RKO (cell line): ENCODE results near the gene BRAF.
"Not testable (repeated sequence)": the region's sequence is repeated elsewhere in the genome, so short reads cannot be mapped to it uniquely, and the experiment has no call there.

Source experiments
- DNase-seq: peaks from one replicate; pipeline ENCODE4 v3.0.0-alpha.2; 2016; ENCODE audit warnings: low spot score

Gene BRAF

DNA sequence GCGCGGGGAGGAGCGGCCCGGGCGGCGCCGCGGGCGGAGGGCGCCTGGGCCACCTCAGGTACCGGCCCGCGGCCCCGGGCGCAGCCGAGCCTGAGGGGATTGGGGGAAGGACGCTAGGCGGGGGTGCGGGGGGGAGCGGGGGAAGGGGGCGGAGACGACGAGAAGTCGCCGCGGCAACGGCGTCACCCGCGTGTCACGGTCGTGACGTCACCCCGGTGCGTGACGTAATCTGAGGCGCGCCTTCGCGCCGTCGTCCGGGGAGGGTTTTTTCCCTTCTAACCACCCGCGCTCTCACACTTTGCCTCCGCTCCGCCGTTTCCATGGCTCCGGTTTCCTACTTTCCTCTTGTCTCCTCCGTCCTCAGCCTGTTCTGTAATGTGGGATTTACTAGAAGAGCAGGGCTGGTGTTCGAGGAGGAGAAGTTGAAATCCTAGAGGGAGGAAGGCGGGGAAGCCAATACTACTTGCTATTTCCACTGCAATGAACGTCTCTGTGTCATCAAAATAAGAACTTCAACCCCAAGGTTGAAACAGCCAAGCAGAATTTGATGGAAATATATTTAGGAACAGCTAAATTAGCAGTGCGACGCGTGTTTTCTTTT, at the start of gene BRAF:
TSS of gene BRAF (minus strand) at position 109 of the 601 bp plus-strand sequence. CDS start 226 bp downstream, outside the sequence.
- peak; percentile 92 for DNase-seq

DNA sequence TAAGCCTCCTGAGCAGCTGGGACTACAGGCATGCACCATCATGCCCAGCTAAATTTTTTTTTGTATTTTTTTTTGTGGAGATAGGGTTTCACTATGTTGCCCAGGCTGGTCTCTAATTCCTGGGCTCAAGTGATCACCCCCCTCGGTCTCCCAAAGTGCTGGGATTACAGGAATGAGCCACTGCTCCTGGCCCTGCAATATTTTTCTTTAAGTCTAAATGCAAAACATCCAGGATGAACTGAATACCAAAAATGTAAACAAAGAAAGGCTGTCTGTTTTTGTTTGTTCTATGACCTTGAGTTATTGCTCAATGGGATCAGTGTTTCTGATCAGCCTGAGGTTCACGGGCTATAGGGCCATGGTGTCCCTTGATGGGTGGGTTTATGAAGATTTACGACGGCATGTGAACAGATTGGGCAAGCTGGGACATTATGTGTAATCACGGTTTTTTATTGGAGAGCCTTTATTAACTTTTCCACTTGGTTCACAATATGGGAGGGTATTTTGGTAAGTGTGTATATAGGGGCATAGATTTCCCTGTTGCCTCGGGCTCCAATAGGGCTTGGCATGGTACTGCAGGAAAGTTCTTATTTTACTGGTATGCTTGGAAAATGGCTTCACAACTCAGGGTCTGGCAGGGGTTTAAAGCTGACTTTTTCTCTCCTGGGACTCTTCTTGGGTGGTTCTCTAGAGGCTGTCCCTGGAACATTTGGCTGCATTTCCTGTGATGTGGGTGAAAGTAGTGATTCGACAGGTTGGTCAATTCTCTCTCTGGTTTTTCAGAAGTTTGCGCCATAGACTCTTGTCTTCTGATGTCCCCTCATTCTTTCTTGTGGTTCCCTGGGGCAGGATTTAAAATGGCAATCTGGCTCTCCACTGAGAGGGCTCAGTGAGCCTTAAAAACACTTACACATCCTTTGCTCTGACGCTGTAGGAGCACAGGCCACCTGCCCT, 48.4 kb upstream of the BRAF start:
- DNase-seq: no peak

DNA sequence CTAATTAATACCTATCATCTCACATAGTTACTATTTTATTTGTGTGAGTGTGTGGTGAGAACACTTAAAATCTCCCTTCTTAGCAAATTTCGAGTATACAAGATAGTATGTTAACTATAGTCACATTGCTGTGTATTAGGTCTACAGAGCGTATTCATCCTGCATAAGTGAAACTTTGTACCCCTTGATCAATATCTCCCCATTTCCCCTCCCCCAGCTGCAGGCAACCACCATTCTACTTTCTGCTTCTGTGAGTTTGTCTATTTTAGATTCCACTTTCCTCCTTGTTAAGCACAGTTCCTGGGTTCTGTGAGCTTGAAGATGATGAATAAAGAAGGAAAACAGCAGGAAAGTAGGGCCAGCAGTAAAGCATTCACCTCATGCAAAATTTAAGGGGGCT, 47.6 kb upstream of the BRAF start:
- DNase-seq: no peak

DNA sequence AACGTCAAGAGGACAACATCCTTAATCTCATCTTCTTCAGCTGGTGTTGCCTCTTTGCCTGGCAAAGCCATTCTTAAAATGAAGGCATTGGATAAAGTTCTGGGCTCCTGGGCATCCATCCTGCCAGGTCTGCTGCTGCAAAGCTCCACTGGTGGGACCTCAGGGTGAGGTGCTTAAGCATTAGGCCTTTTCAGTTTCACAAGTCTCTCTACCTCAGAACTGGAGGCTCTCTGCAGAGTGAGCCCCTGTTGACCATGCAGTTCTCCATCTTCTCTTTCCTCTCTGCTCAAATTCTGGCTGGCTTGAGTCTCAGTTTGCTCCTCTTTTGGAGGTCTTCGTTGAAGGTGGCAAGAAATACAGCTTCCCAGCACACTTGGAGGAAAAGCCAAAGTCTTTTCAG, 42.7 kb upstream of the BRAF start:
- DNase-seq: no peak

DNA sequence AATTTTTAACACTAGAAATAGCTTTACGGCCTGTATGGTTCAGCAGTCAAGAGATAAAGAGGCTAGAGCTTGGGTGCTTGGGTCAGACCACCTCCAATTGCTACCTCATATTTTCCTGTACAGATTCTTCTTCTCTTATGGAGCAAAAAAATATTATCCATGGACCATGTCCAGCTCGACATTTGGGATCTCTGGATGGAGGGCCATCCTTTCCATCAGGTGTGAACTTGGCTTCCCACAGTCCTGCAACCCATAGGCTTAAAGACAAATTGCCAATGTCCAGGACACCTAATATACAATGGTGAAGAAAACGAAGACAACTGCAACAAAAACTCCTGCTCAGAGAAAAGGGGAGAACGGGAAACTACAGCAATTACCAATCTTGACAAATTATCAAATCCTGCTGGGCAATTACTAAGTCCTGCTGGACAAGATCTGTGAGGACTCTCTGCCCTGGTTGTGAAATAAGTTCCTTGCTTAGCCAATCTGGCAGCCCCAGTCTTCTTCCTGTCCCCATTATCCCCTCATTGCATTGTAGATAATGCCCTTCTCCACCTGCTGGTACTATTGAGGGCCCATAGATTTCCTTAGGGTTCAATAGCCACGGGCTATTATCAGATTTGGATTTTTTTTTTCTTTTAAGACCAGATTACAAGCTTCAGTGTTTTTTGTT, 42.0 kb upstream of the BRAF start:
- no peak for DNase-seq

DNA sequence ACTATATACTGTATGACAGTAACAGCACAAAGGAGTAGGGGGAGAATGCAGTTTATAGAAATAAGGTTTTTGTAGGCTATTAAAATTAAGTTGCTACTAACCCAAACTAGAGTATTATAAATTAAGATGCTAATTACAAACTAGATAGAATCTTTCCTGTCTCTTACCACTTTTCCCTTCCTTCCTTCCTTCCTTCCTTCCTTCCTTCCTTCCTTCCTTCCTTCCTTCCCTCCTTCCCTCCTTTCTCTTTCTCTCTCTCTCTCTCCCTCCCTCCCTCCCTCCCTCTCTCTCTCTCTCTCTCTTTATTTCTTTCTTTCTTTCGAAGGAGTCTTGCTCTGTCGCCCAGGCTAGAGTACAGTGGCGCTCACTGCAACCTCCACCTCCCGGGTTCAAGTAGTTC, 36.4 kb upstream of the BRAF start:
- DNase-seq: no peak

GRCh38 chr7:140956997-140957396, 32.3 kb upstream of the BRAF start:
- DNase-seq: not testable (repeated sequence)

- no peak for DNase-seq
Observed at GRCh38 chr7:140945940-140946339, 21.2 kb upstream of the BRAF start.

DNA sequence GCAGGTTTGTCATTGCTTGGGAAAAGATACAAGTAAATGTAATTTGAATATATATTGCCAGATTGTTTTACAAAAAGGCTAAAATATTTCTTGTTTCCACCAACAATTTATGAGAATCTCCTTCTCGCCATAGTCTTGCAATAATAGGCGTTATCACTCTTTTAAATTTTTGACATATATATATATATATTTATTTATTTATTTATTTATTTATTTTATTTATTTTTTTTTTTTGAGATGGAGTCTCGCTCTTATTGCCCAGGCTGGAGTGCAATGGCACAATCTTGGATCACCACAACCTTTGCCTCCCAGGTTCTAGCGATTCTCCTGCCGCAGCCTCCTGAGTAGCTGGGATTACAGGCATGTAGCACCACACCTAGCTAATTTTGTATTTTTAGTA, 17.5 kb upstream of the BRAF start:
- DNase-seq: not testable (repeated sequence)

DNA sequence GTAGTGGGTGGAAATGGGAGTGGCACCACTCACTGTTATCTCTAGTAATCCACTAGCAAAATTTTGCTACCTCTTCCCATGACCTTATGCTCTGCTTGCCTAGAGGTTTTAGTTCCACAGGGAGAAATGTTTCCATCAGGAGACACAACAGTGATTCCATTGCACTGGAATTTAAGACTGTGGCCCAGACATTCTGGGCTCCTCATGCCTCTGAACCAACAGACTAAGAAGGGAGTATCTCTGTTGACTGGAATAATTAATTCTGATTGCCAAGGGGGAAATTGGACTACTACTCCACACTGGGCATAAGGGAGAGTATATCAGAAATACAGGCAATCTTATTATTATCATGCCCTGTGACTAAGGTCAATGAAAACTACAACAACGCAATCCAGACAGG, 16.2 kb upstream of the BRAF start:
- DNase-seq: no peak

GRCh38 chr7:140937702-140938264, 13.1 kb upstream of the BRAF start:
- no peak for DNase-seq

DNA sequence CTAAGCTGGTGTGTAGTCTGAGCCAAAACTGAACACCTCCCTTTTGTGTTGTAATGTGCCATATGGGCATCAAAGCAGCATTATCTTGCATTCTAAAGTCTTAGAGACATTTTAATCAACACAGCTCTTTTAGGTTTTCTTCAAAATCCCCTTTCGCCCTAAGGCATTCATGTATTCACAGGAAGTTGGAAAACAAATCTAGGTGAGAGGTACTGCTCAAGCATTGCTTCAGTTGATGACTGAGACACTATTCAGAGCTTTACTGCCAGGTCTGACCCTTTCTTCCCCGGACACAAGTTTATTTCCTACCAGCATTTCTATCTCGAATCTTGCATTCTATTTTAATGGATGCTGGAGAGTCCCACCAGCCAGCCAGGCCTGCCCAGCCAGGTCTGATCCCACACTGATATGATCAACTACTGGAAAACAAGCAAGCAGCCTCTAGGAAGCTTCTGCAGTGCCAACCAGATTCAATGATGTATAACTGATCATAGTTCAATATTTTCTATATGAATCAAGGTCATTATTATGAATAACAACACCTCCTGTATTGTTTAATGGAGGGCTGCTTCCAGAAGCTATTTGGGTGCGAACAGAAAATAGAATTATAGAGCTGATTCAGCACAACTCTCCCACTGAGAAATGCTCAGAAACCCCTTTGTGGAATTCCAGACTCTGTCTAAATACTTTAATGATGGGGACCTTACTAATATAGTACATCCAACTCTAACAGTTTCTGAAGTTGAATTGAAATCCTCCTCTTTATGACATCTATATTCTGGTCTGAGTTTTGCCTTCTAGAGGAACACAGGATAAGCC, 4.0 kb upstream of the BRAF start:
- DNase-seq: no peak

GRCh38 chr7:140927945-140928344, 3.2 kb upstream of the BRAF start:
- not testable (repeated sequence) for DNase-seq

DNA sequence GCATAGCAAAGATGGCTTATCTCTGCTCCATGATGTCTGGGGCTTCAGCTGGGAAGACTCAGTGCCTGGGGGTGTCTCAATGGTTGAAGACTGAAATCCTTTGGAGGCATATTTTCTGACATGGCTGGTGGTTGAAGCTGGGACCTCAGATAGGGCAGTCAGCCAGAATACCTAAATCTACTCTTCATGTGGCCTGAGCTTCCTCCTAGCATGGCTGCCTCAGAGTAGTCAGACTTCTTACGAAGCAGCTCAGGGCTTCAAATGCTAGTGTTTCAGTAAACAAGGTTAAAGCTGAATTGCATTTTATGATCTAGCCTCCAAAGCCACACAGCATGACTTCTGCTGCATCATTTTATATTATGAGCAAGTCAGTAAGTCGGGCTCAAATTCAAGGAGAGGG, 2.6 kb upstream of the BRAF start:
- no peak for DNase-seq

- no peak for DNase-seq
Observed at GRCh38 chr7:140926021-140926817, 1.5 kb upstream of the BRAF start.

- DNase-seq: peak; percentile 88
Observed at GRCh38 chr7:140924019-140924820, 509 bp downstream of the BRAF start.

DNA sequence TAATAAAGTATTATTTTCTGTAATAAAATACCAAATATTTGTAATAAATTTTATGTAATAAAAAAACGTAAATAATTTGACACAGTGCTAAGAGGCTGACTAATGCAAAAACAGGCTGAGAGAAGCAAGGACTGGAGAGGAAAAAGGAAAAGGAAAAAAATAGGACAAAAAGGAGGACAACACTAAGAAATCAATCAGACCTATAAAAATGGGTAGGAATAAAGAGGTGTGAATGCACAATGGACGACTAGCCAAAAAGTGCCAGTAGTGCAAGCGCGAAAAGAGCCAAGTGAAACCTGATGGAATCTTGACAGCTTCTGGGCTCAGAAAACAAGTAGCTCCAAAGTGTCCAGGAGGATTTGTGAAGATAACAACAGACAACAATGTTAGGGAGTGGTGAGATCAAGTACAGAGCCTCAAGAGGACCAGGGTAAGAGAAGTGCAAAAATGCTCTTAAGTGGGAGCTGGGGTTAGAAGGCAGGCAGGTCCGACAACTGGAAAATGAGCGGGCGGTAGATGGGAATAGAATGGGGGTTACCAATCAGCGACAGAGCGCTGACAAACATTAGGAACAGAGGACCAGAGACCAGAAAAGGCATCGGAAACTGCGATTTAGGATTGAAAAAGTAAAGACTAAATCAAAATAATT, 1.2 kb downstream of the BRAF start:
- peak; percentile 56 for DNase-seq

DNA sequence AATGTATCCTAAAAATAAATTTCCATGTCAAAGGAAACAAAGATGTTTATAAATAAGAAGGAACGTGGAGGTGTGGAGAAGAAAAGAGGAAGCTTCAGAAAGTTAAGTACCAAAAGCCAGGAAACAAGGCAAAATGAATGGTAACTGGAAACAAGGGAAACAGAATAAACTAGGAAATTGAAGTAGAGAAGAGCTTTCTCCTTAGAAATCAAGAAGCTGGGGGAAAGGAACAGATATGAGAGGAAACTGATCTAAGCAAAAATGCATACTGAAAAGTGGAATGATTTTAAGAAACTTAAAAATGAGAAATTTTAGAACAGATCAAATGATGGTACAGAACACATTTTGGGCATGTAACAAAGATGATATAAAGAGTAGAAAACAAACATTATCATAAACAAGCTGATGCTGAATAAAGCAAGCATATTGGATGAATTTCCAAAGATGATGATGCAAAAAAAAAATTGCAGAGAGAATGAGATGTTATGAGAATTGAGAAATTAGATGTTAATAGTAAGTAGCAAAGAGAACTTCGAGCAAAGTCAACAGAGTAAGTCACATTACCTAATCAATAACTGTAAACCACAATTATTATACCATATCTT, 1.9 kb downstream of the BRAF start:
- peak; percentile 17 for DNase-seq

DNA sequence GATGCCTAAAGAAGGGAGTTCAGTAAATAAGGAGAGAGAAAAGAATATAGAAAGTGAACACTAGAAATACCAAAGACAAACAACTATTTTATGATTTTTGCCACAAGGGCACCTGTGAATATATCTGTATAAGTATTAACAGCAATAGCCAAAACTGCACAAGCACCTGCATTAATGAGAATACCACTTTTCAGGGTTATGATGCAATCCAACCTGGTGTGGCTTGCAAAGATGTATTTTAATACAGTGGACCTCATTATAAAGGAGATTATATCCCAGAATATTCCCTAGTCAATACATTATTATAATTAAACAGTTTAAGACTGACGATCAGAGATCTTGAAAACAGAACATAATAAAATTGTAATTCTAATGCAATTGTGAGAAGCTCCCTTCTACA, 4.0 kb downstream of the BRAF start:
- no peak for DNase-seq
